Vagina (tissue), 2 donors: ENCODE results near the gene RAB3B. TPM values are rescaled to one million over a fixed set of nuclear protein-coding genes. Genes with fewer than 3 reads are reported as not detected.

Experiments
- DNase-seq, 2 donors: peaks; one replicate each; pipeline ENCODE4 v3.0.0-alpha.2; 2017; ENCODE audit errors: extremely low spot score in 2 of 2
- H3K27ac ChIP-seq: fragments of 200-600 bp; sonication (generic); one replicate; pipeline ENCODE4 v1.5.1; 2019
- H3K27me3 ChIP-seq: fragments of 200-600 bp; sonication (generic); one replicate; pipeline ENCODE4 v1.5.1; 2019
- H3K36me3 ChIP-seq, 2 donors: fragments of 200-600 bp; sonication (generic); one replicate each; pipeline ENCODE4 v1.5.1; 2017 to 2019
- H3K4me1 ChIP-seq: fragments of 200-600 bp; sonication (generic); one replicate; pipeline ENCODE4 v1.5.1; 2019
- H3K4me3 ChIP-seq, 2 donors: fragments of 200-600 bp; sonication (generic); 1 replicate in 1 of 2; 2 replicates in 1 of 2; pipeline ENCODE4 v1.5.1; 2016 to 2019
- H3K9me3 ChIP-seq: fragments of 200-600 bp; sonication (generic); one replicate; pipeline ENCODE4 v1.5.1; 2019
- CTCF ChIP-seq, 3 experiments: fragments of 450-650 bp in 2 of 3; fragments of 200-600 bp in 1 of 3; sonication (generic) in 1 of 3; IDR thresholded peaks; one replicate each; pipeline ENCODE4 v1.5.1; 2017 to 2019; ENCODE audit warnings: antibody characterized with exemption in 3 of 3, mild to moderate bottlenecking in 2 of 3, moderate library complexity in 2 of 3
- POLR2A ChIP-seq, 2 donors: fragments of 450-650 bp; IDR thresholded peaks; one replicate each; pipeline ENCODE4 v1.6.1; 2017; ENCODE audit warnings: antibody characterized with exemption in 2 of 2, mild to moderate bottlenecking in 2 of 2, moderate library complexity in 2 of 2
- POLR2AphosphoS5 ChIP-seq, 2 donors: sonication (generic); formaldehyde crosslinking; IDR thresholded peaks; one replicate each; pipeline ENCODE4 v1.9.0; 2017; ENCODE audit warnings: antibody characterized with exemption in 2 of 2, mild to moderate bottlenecking in 2 of 2, low read depth in 1 of 2; ENCODE audit not compliant: insufficient read depth in 1 of 2
- intact Hi-C: fragments of 100-400 bp; cut with DNase I; formaldehyde crosslinking; loops from one replicate; pipeline ENCODE4 v1.15.1; 2023
- total RNA-seq: library from RNA; depleted of rRNA; stranded (reverse); fragments of >200 nt; gene quantifications from one replicate; pipeline ENCODE4 v1.2.3, GENCODE V29; 2016

Gene RAB3B
- total RNA-seq, 1 donor from 2014 or later, result 2.0 TPM

- no peaks in the 10 kb centered on the region for H3K4me1 ChIP-seq
- DNase-seq, result no peak
- H3K27me3 ChIP-seq, result no peaks in the 10 kb centered on the region
- no peaks in the 10 kb centered on the region for H3K36me3 ChIP-seq
- intact Hi-C loops, result no loop called here
- no peaks in the 10 kb centered on the region for H3K9me3 ChIP-seq
- no peak overlapping the region for H3K27ac ChIP-seq
- TF ChIP-seq POLR2A (IDR thresholded peaks at IDR 0.05) (no peak), CTCF (IDR thresholded peaks at IDR 0.05) (no peak), POLR2AphosphoS5 (IDR thresholded peaks at IDR 0.05; ENCODE audit: insufficient read depth in 1 of 2, low read depth in 1 of 2) (no peak)
- H3K4me3 ChIP-seq, result no peak overlapping the region
Observed at GRCh38 chr1:51928896-51929295, 61.6 kb downstream of the RAB3B start.

- TF ChIP-seq CTCF (IDR thresholded peaks at IDR 0.05), result no peak
- TF ChIP-seq POLR2AphosphoS5 (IDR thresholded peaks at IDR 0.05; ENCODE audit: insufficient read depth in 1 of 2, low read depth in 1 of 2), result no peak
- TF ChIP-seq POLR2A (IDR thresholded peaks at IDR 0.05), result no peak
- Histone ChIP-seq H3K4me3 (no peak overlapping the region), H3K4me1 (no peaks in the 10 kb centered on the region), H3K36me3 (no peaks in the 10 kb centered on the region), H3K9me3 (no peaks in the 10 kb centered on the region), H3K27me3 (no peaks in the 10 kb centered on the region), H3K27ac (no peak overlapping the region)
- no peak for DNase-seq
- intact Hi-C loops, result no loop called here
Observed at GRCh38 chr1:51927029-51927428, 63.5 kb downstream of the RAB3B start.

GRCh38 chr1:51926171-51926812, 64.2 kb downstream of the RAB3B start:
- Histone ChIP-seq H3K9me3 (no peaks in the 10 kb centered on the region), H3K36me3 (no peaks in the 10 kb centered on the region), H3K27me3 (no peaks in the 10 kb centered on the region), H3K4me3 (no peak overlapping the region), H3K4me1 (no peaks in the 10 kb centered on the region), H3K27ac (no peak overlapping the region)
- TF ChIP-seq CTCF (IDR thresholded peaks at IDR 0.05), result no peak
- TF ChIP-seq POLR2A (IDR thresholded peaks at IDR 0.05), result no peak
- TF ChIP-seq POLR2AphosphoS5 (IDR thresholded peaks at IDR 0.05; ENCODE audit: insufficient read depth in 1 of 2, low read depth in 1 of 2), result no peak
- no peak for DNase-seq
- intact Hi-C loops, result no loop called here

- no peaks in the 10 kb centered on the region for H3K4me1 ChIP-seq
- intact Hi-C loops, result no loop called here
- no peaks in the 10 kb centered on the region for H3K36me3 ChIP-seq
- no peaks in the 10 kb centered on the region for H3K9me3 ChIP-seq
- no peaks in the 10 kb centered on the region for H3K27me3 ChIP-seq
- H3K27ac ChIP-seq, result no peak overlapping the region
- no peak for DNase-seq
- TF ChIP-seq POLR2A (IDR thresholded peaks at IDR 0.05) (no peak), CTCF (IDR thresholded peaks at IDR 0.05) (no peak), POLR2AphosphoS5 (IDR thresholded peaks at IDR 0.05; ENCODE audit: insufficient read depth in 1 of 2, low read depth in 1 of 2) (no peak)
- H3K4me3 ChIP-seq, result no peak overlapping the region
Observed at GRCh38 chr1:51924455-51924854, 66.0 kb downstream of the RAB3B start.

- DNase-seq, result no peak
- intact Hi-C loops, result no loop called here
- no peaks in the 10 kb centered on the region for H3K9me3 ChIP-seq
- H3K4me1 ChIP-seq, result peaks cover 5% of the 10 kb centered on the region
- no peak for TF ChIP-seq CTCF (IDR thresholded peaks at IDR 0.05)
- no peak for TF ChIP-seq POLR2AphosphoS5 (IDR thresholded peaks at IDR 0.05; ENCODE audit: insufficient read depth in 1 of 2, low read depth in 1 of 2)
- no peak for TF ChIP-seq POLR2A (IDR thresholded peaks at IDR 0.05)
- H3K27me3 ChIP-seq, result no peaks in the 10 kb centered on the region
- no peaks in the 10 kb centered on the region for H3K36me3 ChIP-seq
- no peak overlapping the region for H3K27ac ChIP-seq
- H3K4me3 ChIP-seq, result no peak overlapping the region
Observed at GRCh38 chr1:51922040-51922439, 68.5 kb downstream of the RAB3B start.
